Activated CD4-positive, alpha-beta T cell treated with anti-CD3 and anti-CD28 coated beads for 48 hours (primary cell): ENCODE measurements around the gene OTOS.

ENCODE experiments used
- DNase-seq: peaks from one replicate; pipeline ENCODE4 v3.0.0-alpha.2; 2020

OTOS gene

DNA sequence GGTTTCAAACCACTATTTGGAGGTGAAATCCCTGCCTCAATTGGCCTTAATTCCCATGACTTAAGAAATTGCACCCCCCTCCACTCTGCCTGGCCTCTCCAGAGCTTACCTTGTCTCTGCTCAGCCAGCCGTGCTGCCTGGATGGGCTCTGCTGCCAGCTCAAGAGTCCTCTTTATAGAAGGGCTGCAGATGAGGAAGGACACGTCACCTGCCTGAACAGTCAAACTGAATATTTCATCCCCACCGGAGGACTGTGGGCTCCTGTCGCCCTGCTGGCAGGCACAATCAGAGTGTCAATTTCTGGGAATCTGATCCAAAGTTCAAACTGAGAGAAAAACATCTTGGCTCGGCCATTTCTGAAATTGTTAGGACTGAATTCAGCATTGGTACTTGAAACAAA is at the start of gene OTOS:
Gene OTOS, minus strand, starts transcription at position 148 of the 400 bp plus-strand sequence. CDS start 332 bp downstream, outside the sequence.
- DNase-seq = no peak

- DNase-seq = no peak
Measured at GRCh38 chr2:240189686-240190085, 49.2 kb upstream of the OTOS start.

GRCh38 chr2:240187989-240188590 is 47.6 kb upstream of the OTOS start:
- DNase-seq = no peak

- no peak for DNase-seq
Measured at GRCh38 chr2:240186191-240186725, 45.8 kb upstream of the OTOS start.

GRCh38 chr2:240184656-240185055 is 44.2 kb upstream of the OTOS start:
- DNase-seq = no peak

- DNase-seq = no peak
Measured at GRCh38 chr2:240183875-240184590, 43.6 kb upstream of the OTOS start.

DNA sequence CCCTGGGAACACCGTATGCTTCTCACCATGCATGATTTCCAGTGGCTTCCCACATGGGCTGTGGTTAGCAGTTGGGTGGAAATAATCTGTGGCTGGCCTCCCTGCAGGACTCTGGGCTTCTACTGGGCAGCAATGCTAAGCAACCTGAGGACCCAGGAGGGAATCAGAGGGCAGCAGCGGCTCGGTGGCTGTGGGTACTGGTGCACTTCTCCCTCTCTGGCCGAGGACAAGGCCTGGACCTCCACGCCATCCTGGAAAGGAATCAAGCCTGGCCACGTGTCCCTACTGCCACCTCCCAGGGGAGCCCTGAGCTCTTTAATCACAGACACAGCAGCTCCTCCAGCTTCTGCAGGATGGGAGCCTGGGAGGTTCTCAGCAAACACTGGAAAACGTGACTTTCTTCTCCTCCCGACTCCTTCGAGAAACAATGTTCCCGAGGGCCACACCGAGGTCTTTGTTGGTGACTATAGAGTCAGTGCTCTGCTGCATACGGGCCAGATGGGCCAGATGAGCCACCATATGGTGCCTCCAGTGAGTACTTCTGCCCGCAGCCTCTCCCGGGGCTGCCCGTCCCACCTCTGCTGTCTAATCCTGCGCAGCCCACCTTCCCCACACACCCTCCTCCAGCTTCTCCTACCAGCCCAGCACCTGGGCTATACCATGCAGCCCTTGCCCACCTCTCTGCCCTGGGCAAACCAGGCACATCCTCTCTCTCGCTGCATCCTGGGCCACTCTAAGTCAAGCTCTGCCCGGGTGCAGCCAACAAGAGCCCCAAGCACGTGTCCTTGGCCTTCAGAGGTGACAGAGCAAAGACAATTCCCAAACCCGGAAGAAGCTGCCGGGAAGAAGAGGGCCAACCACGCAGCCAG is 42.8 kb upstream of the OTOS start:
- DNase-seq = no peak

DNA sequence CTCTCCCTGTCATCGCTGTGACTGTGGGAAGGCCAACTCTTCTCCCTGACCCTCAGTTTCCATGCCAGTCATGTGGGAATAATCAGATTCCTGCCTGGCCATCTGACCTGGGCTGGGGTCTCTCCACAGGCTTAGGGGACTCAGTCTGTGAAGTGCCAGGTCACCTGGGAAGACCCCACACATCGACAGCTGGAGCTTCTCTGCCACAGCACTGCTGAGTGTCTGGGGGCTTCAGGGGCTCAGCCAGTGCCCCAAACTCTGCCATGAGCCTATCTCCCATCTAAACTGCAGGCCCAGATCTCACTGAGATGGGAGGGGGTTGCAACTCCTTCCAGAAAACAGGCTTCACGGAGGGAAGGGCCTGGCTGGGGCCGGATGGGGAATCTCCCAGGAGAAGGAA is 42.0 kb upstream of the OTOS start:
- DNase-seq = no peak

DNA sequence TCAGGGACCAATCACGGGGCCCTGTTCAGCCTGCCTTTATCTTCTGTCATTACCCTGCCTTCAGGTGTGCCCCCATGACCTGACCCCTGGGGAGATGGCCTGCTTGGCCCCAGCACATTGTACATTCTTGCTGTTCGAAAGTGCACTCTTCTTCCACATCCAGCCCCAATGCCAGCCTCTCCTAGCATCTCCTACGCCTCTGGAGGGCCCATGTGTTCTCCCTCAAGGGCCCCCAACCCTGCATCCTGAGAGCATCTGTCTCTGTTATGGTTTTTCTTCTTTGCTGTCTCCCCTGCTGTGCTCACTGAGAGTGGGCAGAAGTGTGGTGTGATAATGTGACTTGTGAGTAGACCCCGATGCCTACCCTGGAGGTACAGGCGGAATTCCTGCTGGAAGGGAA is 41.5 kb upstream of the OTOS start:
- DNase-seq = no peak

- no peak for DNase-seq
Measured at GRCh38 chr2:240179941-240180666, 39.6 kb upstream of the OTOS start.

- DNase-seq = no peak
Measured at GRCh38 chr2:240179186-240179815, 38.8 kb upstream of the OTOS start.

DNA sequence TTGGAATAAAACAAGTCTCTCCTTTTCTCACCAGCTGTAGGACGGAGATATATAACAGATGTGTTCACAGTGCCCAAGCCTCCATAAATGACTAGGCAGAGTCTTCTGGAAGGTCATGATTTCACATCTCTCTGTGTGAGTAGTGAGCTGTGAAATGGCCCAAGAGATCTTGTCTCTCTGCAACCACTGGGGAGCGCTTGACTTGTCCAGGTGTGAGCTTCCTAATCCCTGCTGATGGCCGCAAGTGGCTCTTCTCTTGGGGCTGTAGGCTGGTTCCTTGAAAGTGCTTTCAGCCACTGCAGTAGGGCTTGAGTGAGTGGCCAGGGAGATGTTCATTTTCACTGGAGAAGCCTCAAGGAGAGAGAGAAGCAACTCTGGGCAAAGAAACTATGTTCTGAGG is 38.1 kb upstream of the OTOS start:
- no peak for DNase-seq

- no peak for DNase-seq
Measured at GRCh38 chr2:240174496-240174895, 34.0 kb upstream of the OTOS start.

DNA sequence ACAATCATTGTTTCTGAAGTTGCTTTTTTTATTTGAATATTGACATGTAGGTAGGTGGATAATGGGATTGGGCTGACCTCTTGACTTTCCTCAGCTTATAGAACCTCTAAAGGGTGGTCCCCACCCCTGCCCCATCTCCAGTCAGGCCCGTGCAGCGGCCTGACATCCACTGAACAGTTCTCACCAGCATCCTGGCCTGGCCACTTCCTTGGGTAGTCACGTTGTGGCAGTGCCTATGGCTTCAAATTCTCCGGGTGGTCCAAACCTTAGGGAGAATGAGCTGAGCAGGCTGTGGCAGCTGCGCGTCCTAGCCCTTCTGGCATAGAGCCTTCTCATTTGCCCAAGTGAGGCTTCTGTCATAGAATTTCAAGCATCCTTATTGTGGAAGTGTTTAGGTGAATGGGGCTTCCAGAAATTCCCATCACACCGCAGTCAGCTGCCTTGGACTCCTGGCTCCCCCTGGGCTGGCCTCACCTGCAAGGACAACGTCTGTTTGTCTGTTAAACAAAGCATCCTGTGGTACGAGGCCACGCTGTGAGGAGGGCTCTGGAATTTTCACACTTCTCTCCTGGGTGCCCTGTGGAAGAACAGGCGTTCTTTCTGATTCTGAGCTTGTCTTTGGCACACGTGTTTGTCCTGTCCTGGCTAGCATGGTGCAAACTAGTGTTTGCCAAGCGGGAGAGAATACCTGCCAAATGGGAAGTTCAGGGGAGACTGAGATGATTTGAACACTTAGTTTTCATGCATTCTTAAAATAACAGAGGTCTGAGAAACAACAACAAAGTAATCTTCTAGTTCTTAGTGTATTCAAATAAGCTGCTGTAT is 31.8 kb upstream of the OTOS start:
- no peak for DNase-seq

GRCh38 chr2:240170883-240171282 is 30.4 kb upstream of the OTOS start:
- no peak for DNase-seq

- no peak for DNase-seq
Measured at GRCh38 chr2:240170354-240170735, 29.9 kb upstream of the OTOS start.

DNA sequence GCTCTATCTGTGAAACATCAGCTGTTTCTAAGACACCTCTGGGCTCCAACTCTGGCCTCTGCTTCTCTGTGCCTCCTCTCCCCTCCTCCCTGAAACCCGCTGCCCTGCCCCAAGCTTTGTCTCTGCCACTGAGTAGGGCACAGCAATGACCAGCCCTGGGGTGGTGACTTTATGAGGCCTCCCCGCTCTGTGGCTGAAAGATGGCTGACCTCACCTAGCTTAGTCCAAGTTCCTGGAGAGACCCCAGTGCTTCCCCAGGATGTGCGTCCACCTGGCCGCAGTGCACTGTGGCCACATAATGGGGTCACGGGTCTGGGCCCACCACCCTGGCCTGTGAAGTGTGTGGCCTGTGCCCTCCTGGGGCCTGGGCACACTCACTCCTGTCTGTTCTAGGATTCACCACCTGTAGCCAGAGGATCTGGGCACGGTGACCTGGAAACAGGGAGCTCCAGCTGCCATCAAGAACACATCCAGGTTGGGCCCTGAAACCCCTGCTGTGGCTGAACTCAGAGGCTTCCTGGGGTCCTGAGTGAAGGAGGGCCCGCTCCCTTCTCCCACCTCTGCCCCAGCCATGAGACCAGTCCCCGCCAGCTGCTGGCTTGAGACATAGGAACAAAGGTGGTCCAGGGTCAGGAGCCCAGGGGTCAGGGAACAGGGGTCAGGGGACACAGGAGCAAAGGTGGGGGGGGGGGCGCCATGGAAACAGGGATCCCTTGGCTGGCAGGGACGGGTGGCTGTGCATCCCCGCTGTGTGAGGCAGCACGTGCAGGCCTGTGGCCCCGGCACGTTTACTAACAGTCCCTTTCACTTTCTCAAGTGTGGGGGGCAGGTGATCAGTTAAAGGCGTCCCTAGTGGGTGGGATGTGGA is 29.3 kb upstream of the OTOS start:
- no peak for DNase-seq

- DNase-seq = no peak
Measured at GRCh38 chr2:240168546-240169361, 28.3 kb upstream of the OTOS start.

DNA sequence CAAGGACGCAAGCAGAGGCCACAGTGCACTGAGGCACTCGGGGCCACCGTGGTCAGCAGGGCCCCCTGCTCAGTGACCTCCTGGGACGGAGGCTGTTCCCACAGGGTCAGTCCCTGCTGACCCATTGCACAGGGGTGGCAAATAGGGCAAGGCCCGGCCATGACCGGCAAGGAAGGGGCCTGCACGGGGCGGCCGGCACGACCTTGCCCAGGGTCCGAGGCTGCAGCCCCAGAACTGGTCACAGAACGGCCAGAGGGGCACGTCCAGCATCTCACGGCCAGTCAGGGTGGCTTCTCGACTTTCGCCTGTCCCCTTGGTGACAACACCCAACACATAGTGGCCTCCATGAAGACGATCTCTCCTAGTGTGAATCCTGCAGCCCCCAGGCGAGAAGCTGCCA is 27.6 kb upstream of the OTOS start:
- DNase-seq = no peak

- no peak for DNase-seq
Measured at GRCh38 chr2:240167588-240167880, 27.1 kb upstream of the OTOS start.
